Stimulated activated naive CD8-positive, alpha-beta T cell treated with anti-CD3 and anti-CD28 coated beads, Interleukin-15, Interleukin-2, amounts not matched to agents 100 U/mL and 50 U/mL, for 24 hours (primary cell): ENCODE data around the gene EBPL.

Source experiments
- ATAC-seq: fragments of 150-1000 bp; cut with Tn5 transposase; one replicate; pipeline ENCODE4 v1.10.0; 2021
- DNase-seq: peaks from one replicate; pipeline ENCODE4 v3.0.0; 2021

Gene EBPL

GRCh38 chr13:49676581-49677298 is 14.5 kb downstream of the EBPL start:
- no peak for DNase-seq
- no peak for ATAC-seq

GRCh38 chr13:49670828-49671227 is 20.5 kb downstream of the EBPL start:
- no peak for DNase-seq
- no peak for ATAC-seq

- DNase-seq: peak; percentile 14
- peak; percentile 57 for ATAC-seq
Measured at GRCh38 chr13:49669735-49670309, 21.5 kb downstream of the EBPL start.

- DNase-seq (no peak), ATAC-seq (no peak)
Measured at GRCh38 chr13:49667773-49668172, 23.5 kb downstream of the EBPL start.

GRCh38 chr13:49664606-49665005 is 26.7 kb downstream of the EBPL start:
- DNase-seq (no peak), ATAC-seq (no peak)

- ATAC-seq (no peak), DNase-seq (no peak)
Measured at GRCh38 chr13:49657241-49657641, 34.0 kb downstream of the EBPL start.

- DNase-seq (no peak), ATAC-seq (no peak)
Measured at GRCh38 chr13:49655906-49656305, 35.4 kb downstream of the EBPL start.

- DNase-seq (no peak), ATAC-seq (no peak)
Measured at GRCh38 chr13:49654011-49654410, 37.3 kb downstream of the EBPL start.

GRCh38 chr13:49653478-49653877 is 37.8 kb downstream of the EBPL start:
- ATAC-seq: no peak

GRCh38 chr13:49652355-49653305 is 38.7 kb downstream of the EBPL start:
- ATAC-seq: peak; percentile 65
- DNase-seq: peak; percentile 14

More at GRCh38 chr13:49653478-49653877, 37.8 kb downstream of the EBPL start:
- no peak for DNase-seq

- no peak for ATAC-seq
- DNase-seq: no peak
Measured at GRCh38 chr13:49651570-49652354, 39.5 kb downstream of the EBPL start.

GRCh38 chr13:49649963-49650312 is 41.3 kb downstream of the EBPL start:
- DNase-seq (no peak), ATAC-seq (no peak)

GRCh38 chr13:49649244-49649962 is 41.9 kb downstream of the EBPL start:
- DNase-seq (no peak), ATAC-seq (no peak)

GRCh38 chr13:49646688-49647087 is 44.6 kb downstream of the EBPL start:
- DNase-seq: no peak
- no peak for ATAC-seq

- ATAC-seq: no peak
Measured at GRCh38 chr13:49645451-49645850, 45.8 kb downstream of the EBPL start.

GRCh38 chr13:49643035-49643646 is 48.1 kb downstream of the EBPL start:
- peak; percentile 61 for ATAC-seq
- no peak for DNase-seq

More at GRCh38 chr13:49645451-49645850, 45.8 kb downstream of the EBPL start:
- DNase-seq: no peak

GRCh38 chr13:49641801-49642291 is 49.4 kb downstream of the EBPL start:
- no peak for ATAC-seq
- no peak for DNase-seq

- ATAC-seq (no peak), DNase-seq (no peak)
Measured at GRCh38 chr13:49638744-49639072, 52.6 kb downstream of the EBPL start.

- DNase-seq (no peak), ATAC-seq (no peak)
Measured at GRCh38 chr13:49638030-49638743, 53.1 kb downstream of the EBPL start.

- no peak for DNase-seq
- no peak for ATAC-seq
Measured at GRCh38 chr13:49636705-49637104, 54.6 kb downstream of the EBPL start.
